GM21367 (cell line): Measurements from ENCODE around the gene SPEF2.
A peak's percentile ranks its signal among the peaks of the same experiment; 100 is the strongest.
"Not testable (repeated sequence)": the region's sequence is repeated elsewhere in the genome, so short reads cannot be mapped to it uniquely, and the experiment has no call there.

Experiments
- ATAC-seq: cut with Tn5 transposase; IDR thresholded peaks from one replicate; pipeline ENCODE4 v1.9.1; 2021; ENCODE audit not compliant: unreplicated experiment

SPEF2 gene

GRCh38 chr5:35819668-35820067, 202.0 kb downstream of the SPEF2 start:
- ATAC-seq = no peak

- no peak for ATAC-seq
Measured at GRCh38 chr5:35820735-35821134, 203.1 kb downstream of the SPEF2 start.

DNA sequence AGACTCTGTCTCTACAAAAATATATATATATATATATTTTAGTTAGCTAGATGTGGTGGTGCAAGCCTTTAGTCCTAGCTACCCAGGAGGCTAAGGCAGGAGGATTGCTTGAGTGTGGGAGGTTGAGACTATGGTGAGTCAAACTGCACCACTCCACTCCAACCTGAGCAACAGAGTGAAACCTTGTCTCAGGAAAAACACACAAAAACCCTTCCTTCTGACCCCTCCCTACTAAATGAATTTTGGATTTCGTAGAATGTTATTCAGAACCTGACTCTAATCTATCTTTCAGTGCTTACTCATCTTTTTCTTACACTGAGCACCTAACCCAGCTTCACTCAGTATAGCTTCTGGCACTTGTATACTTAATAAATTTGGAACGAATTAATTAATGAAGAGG, 203.8 kb downstream of the SPEF2 start:
- ATAC-seq = no peak

DNA sequence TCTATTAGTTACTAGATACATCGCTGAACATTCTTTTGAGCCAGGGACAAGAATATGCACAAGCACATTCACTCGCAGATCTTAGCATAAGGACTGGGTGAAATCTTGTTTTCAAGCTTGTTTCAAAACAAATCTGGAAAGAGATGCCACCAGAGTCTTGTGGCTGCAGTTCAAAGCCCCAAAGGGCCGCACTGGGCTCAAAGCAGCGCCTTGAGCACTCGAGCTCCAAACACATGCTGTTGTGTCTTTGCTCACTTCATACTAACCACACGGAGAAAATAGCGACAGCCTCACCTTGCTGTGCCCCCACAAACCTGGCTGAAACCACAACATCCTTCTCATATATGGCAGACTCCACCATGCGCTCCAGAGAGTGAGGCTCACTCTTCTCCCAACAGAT, 204.8 kb downstream of the SPEF2 start:
- no peak for ATAC-seq

DNA sequence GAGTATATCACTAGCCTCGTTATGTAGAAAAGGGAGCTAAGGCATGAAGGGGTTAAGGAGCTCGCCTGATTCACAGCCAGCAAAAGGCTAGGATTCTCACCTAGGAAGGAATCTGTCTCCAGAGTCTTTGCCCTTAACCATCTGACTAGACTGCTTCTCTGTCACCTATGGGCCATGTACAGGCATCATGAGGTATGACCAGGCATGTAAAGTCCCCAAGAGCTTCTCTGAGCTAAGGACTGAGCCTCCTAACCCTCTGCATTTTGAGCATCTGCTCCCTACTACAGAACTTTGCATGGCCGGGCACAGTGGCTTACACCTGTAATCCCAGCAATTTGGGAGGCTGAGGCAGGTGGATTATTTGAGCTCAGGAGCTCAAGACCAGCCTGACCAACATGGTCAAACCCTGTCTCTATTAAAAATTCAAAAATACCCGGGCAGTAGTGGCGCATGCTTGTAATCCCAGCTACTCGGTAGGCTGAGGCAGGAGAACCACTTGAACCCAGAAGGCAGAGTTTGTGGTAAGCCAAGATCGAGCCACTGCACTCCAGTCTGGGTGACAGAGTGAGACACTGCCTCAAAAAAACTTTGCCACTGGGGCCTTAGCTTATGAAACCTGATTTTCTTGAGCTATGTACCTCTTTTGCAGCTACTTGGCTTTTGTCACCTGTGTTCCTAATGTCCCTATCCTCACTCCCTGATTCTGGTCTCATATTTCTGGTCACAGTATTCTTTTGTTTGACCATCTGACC, 205.9 kb downstream of the SPEF2 start:
- no peak for ATAC-seq

DNA sequence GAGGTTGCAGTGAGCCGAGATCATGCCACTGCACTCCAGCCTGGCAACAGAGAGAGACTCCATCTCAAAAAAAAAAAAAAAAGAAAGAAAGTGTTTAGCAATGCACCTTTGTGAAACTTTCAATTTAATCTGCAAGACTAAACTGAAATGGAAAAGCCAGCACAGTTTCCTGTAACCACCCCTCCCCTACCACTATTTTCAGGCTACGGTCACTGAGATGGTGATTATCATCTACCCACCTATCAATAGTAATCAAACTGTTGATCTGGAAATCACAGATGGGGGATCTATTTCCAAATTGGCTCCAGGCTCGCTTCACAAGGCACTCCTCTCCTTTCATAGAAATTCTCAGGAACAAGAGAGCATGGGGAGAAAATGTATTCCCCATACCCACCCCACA, 208.4 kb downstream of the SPEF2 start:
- ATAC-seq = no peak

DNA sequence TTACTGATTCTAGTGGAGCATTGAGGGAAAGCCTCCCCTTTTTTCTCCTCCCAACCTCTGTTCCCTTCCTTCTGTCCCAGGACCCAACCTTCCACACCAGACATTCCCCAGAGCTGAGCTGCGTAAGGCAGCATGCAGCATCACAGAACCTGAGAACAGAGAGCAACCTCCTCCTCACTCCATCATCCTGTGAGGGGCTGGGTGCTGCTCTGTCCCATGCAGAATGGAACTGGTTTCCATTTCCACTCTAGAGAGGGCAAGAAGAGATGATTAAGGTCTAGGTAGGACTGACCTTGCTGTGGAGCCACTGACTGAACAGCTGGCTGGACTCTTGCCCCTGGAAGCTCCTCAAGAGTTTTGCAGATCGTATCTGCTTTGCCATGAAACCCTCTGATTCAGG, 208.9 kb downstream of the SPEF2 start:
- ATAC-seq = no peak

GRCh38 chr5:35828082-35828598, 210.5 kb downstream of the SPEF2 start:
- no peak for ATAC-seq

DNA sequence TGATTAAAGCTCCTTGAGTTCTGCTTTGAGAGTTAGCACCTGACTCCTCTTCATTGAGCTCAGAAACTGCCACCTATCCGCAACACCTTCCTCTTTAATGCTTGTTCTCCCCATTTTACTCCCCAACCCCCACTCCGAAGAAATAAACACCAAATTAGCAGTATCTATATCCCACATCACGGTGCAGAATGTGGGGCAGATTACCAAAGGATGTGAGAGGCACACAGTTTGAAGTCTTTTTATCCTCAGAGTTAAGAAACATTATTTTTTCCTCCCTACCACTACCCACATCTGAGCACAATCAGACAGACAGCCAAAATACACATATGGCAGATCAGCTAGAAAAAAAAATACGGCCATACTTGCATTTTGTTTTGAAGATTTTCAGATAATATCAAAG, 212.9 kb downstream of the SPEF2 start:
- ATAC-seq = no peak

DNA sequence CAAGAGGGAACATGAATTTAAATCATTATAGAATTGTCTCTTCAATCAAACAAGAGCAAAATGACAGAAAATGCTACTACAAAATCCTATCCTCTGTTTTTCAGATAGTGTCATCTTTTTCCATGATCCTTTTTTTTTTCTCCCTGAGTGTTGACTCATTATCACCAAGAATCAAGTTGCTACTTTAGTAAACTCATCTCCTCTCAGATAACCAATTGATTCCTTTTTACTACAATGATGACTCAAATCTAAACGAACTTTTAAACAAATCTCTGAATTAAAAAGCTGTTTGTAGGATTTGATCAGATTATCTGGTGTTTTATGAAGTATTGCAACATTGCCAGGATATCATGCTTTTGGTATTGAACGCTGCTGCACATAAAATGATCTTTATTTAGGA, 215.1 kb downstream of the SPEF2 start:
- no peak for ATAC-seq

DNA sequence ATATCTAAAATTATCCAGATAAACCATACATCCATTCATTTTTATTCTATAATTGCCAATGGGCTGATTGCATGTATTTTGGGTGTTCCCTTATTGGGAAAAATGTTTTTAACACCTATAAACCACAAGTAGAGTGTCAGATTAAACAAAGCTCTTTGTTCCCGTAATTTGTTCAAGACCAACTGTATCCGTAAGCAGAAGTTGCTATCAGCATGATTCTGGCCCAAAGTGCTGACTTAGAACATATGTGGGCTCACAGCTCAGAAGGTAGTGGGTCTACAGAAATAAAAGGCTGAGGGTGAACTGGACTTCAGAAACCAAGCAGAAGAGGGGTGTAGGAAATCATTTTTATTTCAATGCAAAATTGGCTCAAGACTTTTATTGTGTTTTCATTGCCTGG, 215.6 kb downstream of the SPEF2 start:
- ATAC-seq = no peak

DNA sequence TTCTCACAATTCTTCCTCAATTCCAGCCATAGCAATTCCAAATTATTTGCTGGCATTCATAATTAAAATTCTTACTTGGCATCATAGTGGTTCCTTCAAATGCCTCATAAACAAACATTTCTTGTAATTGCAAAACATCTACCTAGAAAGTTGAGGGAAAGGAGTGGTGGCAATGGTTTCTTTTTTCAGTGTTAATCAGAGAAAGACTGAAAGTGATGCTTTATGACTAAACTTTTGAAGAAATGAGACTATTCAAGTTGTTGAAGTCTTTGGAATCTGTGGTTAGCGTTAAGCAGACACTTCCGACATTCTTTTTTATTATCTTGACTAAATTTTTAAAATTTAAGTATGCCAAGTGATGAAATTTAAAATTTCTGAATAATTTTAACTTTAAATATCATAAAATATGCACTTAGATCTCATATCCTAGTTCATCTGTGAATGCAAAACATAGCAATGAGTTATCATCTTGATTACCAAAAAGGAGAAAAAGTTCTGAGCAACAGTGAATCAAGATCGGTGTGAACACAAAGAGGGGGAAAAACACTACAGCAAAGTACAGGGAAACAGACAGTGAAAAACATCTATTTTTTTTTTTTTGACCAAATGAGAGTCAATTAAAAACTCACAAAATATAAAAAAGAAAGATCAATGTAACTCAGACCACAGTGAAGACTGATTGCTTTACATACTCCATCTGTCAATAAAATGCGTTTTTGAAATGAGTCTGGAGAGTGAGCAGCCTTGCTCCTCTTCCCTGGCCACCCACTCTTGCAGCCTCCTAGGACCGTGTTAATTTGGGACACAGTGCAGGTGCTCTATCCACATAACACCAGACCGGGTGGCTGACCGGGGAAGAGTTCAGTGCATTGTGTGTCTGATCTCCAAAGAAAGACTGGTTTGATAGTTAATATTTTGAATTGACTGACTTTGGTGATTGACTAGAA, 218.4 kb downstream of the SPEF2 start:
- no peak for ATAC-seq

DNA sequence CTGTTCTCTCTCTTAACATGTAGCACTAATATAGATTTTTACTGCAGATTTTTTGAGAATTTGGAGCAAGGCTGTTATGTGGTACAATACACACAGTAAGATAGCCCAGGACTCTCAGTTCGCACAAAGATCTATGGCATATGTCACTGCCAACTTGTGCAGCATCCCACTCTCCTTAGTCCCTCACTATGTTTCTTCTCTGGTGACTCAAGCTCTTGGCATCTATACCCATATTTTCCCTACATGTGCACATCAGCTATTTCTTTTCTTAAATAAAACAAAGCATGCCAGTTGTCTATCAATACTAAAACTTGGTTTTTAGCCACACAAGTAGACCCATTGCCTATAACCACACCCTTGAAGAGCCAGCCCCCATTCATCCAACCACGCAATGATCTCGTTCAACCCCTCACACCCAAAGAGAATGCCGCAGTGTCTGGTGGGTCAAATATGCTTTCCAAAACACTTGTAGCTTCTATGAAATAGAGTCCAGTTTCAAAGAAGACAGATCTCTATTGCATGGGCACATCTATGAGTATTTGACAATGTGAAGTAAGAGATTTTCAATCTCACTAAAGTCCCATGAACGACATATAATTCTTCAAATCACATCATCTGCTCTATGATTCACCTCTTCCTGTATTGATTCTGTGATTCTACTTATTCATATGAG, 220.8 kb downstream of the SPEF2 start:
- no peak for ATAC-seq

- no peak for ATAC-seq
Measured at GRCh38 chr5:35842856-35843255, 225.2 kb downstream of the SPEF2 start.

- ATAC-seq = not testable (repeated sequence)
Measured at GRCh38 chr5:35845508-35845907, 227.8 kb downstream of the SPEF2 start.

DNA sequence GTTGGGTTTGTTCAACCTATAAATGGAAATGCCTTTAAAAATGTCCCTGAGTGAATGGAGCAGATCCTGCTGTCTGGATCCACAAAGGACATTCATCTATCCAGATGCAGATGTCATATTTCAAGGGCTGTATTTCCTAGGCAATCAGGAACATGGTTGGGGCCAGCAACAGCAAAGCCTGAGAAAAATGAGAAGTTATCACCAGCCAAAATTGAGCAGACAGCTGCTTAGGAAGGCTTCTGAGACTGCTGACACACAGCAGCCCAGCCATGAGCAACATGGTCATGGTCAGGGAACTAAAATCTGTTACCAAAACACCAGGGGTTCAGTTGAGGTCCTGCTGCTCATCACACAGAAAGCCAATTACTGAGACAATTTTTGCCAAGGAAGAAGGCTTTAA, 229.8 kb downstream of the SPEF2 start:
- ATAC-seq = no peak

DNA sequence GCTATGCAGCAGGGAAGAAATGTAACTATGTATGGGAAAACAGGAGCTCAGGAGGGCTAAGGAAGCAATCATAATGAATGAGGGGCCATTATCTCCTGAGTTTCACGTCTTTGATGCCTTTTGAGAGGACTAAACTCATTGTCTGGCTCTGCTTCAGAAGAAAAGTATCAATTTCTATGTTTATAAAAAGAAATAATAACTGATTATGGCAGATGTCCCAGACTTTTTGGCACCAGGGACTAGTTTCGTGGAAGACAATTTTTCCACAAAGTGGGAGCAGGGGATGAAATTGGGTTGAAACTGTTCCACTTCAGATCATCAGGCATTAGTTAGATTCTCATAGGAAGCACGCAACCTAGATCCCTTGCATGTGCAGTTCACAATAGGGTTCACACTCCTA, 230.3 kb downstream of the SPEF2 start:
- ATAC-seq = no peak

DNA sequence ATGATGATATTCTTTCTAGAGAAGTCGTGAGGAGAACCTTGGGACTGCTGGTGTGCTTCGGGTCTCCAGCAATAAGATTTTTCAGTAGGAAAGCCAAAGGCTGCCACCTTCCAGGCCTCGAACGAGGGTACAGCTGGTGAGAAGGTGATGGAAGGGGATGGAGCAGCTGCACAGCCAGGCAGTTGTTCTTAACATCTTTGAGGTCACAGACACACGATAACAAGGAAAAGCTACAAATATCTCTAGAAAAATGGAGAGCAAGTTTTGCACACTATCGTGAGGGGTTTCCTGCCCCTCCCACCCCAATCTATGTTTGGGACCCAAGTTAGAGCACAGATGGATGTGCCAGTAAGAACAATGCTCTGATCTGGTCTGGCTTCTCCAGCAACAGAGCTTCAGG, 232.2 kb downstream of the SPEF2 start:
- no peak for ATAC-seq

- no peak for ATAC-seq
Measured at GRCh38 chr5:35850967-35851680, 233.5 kb downstream of the SPEF2 start.

DNA sequence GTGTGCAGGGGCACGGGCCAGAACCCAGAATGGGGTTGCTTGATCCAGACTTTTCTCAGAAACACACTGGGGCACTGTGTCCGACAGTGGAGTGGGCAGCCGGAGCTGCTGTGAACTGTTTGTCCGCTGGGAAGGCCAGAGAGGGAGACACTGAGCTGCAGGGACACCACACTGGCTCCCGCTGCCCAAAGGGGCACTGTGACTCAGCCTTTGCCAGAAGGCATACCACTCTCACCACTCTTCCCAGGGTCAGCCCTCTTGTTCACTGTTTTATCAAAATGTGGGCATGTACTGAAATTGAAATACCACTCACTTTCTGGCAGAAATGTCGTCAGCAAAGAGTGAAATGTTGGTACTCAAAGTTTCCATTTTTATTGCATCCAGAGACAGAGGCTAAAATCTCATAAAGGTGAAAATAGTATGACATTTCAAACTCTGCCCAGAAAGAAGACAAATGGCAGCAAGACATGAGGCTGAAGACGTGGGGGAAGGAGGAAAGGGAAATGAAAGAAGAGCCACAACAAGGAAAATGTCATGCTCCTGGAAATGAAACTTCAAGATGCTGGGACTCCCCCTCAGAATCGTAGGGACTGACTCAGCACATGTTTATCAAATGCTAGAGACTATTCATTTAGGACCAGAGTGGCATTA, 234.5 kb downstream of the SPEF2 start:
- ATAC-seq = peak; percentile 42
